Daoy (cell line): ENCODE measurements around the gene RAB3C. TPM values are rescaled to one million over a fixed set of nuclear protein-coding genes. Genes with fewer than 3 reads are reported as not detected.

Experiments
- DNase-seq: peaks from one replicate; pipeline ENCODE4 v3.0.0-alpha.2; 2015; ENCODE audit warnings: low read depth
- total RNA-seq: library from RNA; depleted of rRNA; stranded (reverse); fragments of >200 nt; shearing (Covaris generic); gene quantifications from 2 replicates; pipeline ENCODE4 v1.2.3, GENCODE V29; 2014

RAB3C gene
- total RNA-seq, 1 experiment from 2014 or later, result 0.91 TPM

DNA sequence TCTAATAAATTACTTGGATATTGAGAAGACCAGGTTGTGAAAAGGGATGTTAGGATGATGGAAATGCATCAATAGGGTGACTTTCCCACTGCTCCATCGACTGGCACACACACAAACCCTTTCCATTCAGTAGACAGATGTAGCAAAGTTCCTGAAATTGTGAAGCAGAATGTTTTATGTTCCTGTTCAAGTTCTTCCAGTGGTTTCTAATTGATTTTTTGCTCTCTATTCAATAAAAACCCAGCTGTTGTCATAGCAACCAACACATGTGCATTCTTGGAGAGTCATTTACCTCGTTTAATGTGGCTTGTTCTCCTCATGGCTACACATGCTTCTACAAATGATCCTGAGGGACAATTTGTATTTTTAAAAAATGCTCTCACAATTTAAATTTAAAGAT is 244.6 kb downstream of the RAB3C start:
- DNase-seq, result no peak

GRCh38 chr5:58828258-58828657 is 245.4 kb downstream of the RAB3C start:
- no peak for DNase-seq

DNA sequence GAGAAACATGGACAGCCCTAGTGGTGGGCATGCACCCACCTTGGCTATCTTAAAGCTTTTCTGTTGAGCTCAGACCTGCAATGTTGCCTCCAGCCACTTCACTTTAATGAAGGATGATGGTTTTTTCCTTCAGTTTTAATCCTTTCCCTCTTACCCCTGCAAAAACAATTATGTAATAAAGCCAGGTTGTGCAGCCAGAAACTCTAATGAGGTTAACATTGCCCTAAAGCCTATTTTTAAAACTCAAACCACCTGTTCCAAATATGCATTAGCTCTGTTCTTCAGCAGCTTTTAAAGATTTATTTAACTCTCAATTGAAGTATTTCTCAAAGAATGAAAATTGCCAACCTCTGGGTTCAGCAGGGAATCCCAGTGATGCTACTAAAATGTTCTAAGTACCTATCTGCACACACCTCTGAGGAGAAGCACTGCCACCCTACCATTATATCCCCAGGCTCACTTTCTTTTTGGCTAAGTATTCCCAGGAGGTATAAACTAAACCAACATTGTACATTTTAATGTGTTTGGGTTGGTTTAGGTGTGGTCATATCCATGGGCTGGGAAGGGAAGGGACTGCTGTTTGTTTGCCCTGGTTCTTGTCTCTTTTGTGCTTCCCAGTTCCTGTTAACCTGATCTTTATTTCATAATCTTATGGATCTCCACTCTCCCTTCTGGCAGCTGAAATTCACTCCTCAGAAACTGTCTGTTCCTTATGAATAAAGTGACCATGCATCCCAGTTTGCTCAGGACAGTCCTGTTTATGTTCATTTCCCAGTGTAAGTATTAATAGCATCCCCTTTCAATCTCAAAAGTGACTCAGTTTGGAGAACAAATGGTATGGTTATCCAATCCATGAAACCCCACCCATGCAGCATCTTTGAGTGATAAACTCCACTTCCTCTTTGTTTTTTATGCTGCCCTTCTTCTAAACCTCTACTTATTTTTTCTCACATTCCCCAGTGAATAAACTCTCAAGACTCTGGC is 251.7 kb downstream of the RAB3C start:
- no peak for DNase-seq

DNA sequence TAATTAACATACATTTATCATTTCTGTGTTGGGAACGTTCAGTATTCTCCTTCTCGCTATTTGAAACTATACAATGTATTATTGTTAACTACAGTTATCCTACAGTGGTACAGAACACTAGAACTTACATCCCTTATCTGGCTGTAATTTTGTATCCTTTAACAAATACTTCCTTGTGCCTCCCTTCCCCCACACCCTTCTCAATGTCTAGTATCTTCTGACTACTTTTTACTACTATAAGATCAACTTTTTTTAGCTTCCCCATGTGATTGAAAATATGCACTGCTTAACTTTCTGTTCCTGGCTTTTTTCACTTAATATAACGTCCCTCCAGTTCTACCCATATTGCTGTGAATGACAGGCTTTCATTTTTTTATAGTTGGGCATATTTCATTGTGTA is 253.5 kb downstream of the RAB3C start:
- no peak for DNase-seq

DNA sequence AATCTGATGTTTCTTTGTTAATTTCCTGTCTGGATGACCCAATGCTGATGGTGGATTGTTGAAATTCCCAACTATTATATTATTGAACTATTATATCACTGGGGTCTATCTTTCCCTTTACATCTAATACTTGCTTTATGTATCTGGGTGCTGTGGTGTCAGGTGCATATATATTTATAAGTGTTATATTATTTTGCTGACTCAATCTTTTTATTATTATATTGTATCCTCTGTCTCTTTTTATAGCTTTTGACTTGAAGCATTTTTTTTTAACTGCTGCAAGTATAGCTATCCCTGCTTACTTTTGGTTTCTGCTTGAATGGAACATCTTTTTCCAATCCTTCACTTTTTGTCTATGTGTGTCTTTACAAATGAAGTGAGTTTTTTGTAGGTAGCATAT is 255.9 kb downstream of the RAB3C start:
- no peak for DNase-seq

DNA sequence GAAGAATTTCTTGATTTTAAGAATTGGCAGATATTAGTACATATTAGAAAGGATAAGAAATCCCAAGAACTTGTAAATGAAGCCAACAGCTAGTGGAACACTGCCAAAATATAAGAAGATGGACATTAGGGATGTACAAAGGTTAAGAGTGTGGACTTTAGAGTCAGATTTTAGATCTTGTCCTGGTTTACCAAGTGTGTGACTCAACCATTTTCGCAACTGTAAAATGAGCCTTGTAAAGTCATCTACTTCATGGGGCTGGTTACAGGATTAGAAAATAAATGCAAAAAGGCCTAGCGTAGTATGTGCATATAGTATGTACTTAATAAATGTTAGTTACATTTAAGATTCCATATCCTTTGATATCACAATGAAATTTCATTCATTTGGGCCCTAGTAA is 260.0 kb downstream of the RAB3C start:
- DNase-seq, result no peak

DNA sequence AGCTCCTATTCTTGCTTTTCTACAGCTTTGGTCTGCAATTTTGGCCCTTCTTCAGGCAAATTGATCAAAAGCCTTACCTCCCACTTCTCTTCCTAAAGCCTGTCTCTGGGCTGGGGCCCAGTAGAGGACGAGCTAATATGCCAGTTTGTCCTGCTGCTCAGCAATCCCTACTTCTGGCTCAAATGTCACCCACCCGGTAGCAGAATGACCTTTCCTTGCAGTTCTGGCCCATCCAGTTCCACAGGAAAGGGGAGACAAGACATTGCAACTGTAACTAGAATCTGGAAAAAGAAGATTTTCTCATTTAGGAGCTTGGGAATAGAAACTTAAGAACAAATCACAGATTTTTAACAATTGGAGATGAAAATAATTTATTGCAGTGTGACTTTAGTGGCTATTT is 261.5 kb downstream of the RAB3C start:
- no peak for DNase-seq

- no peak for DNase-seq
Observed at GRCh38 chr5:58847041-58847440, 264.2 kb downstream of the RAB3C start.

DNA sequence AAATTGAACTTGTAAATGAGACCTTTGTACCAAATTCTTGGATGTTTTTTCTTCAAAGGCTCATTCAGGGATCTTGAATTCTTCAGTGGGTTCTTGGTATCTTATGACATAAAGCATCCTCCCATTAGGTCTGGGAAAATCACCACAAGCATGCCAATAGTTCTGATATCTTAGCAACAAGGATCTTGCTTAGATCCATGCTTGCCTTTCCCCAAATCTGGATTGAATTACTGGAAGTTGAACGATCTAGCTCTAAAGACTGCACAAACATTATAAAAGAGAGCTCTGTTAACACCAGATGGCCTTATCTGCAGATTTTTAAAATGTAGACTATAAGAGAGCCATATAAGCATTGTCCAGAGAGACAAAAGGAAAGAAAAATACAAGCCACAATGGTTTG is 266.3 kb downstream of the RAB3C start:
- DNase-seq, result no peak

GRCh38 chr5:58849921-58850667 is 267.2 kb downstream of the RAB3C start:
- DNase-seq, result peak; percentile 34

GRCh38 chr5:58851153-58851552 is 268.3 kb downstream of the RAB3C start:
- no peak for DNase-seq

GRCh38 chr5:58851571-58851970 is 268.7 kb downstream of the RAB3C start:
- no peak for DNase-seq

DNA sequence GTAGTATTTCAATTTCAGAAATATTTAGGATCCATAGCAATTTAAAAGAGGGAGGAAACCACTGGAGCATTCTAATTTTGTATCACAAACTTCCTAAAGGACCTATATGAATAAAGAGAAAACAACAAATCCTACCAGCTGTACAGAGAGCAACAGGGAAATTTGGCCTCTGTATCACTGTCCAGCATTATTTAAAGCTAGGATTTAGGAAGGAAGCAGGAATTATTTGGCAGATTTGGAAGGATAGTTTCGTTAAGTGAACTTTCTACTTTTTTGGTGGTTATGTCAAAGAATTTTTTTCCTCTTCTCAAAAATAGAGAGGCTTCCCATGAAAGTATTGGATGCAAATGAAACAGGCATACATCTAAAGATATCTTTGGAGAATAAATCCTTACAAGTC is 269.7 kb downstream of the RAB3C start:
- no peak for DNase-seq

GRCh38 chr5:58854441-58854840 is 271.6 kb downstream of the RAB3C start:
- DNase-seq, result no peak

DNA sequence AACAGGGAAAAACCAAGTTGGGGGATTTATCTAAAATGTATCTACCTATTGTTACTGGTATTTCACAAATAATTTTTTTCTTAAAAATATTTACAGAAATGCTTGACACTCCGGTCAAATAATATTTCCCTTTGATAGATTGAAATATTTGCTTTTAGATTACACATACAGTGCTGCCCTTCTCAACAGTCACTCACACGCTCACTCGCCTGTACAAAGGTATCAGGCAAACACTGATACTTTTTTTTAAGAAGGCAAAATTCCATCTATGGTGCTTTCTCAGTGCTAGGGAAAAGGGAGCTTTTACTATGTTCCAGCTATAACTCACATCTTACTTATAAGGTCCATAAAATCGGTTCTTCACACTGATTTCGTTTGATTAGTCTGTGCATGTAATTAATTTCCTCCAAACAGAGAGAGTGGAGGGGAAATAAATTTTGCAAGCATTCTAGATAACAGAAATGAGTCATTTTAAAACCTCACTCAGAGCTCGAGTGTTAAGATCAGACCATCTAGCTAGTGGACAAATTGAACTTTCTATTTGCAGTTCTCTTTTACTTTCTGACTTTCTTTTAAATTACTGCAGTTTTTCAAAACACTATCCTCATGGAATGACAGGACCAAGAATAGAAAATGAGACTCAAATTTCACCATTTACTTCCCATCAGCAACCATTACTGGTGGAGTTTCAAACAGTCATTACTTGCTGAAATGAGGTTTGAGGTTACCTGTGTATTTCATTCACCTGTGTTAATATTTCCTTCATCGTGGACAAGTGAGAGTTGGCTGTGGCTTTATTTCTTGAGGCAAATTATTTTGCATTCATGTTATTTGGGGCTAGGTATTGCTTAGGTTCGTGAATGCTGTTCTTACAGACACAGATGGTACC is 273.2 kb downstream of the RAB3C start:
- DNase-seq, result no peak

GRCh38 chr5:58857609-58858008 is 274.7 kb downstream of the RAB3C start:
- DNase-seq, result no peak

DNA sequence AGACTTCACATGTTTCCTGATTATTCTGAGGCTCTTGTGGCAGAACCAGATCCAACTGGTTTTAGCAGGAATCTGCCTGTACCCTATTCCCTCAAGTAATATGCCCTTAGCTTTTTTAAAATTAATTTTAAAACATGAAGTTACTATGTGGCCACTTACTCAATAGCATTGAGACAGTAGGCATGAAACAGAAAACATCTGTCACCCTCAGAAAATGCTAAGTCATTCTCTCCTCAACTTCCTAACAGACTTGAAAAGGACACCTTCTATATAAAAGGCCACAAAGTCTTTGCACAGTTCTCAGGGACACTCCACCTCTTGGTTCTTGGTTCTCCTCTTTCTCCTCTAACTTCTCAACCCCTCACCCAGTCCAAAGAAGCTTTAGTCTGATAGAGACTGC is 277.8 kb downstream of the RAB3C start:
- no peak for DNase-seq

GRCh38 chr5:58868931-58869330 is 286.1 kb downstream of the RAB3C start:
- no peak for DNase-seq

GRCh38 chr5:58871648-58872242 is 288.9 kb downstream of the RAB3C start:
- DNase-seq, result peak; percentile 40

- no peak for DNase-seq
Observed at GRCh38 chr5:58872670-58873273, 289.9 kb downstream of the RAB3C start.

DNA sequence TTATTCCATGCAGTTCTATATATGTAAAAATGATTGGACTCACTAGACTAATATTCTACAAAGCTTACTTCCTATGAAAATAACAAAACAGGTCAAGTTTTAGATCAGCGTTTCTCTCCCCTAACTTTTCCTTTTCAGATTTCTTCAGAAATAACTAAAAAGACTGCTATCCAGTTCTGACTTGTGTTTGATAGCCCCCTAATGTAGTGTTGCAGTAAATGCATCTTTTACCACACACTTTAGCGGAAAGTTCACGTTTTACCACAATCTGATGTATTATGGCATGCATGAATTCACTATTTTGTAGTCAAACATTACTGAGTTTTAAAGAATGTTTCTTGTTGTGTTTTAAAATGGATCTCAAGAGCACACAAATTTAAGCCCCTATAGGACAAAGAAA is 292.7 kb downstream of the RAB3C start:
- DNase-seq, result no peak
